GM06990 (cell line): ENCODE results near the gene PRSS53.
"Not testable (repeated sequence)": the region's sequence is repeated elsewhere in the genome, so short reads cannot be mapped to it uniquely, and the experiment has no call there.

ENCODE experiments used
- DNase-seq: peaks from one replicate; pipeline ENCODE4 v3.0.0-alpha.2; 2011; ENCODE audit not compliant: insufficient read length; ENCODE audit errors: extremely low read depth
- H3K27me3 ChIP-seq: replicated peaks from 2 replicates; pipeline ENCODE4 v1.6.0; 2011; ENCODE audit warnings: low read length; ENCODE audit not compliant: control insufficient read depth, insufficient read depth
- H3K36me3 ChIP-seq: 2 replicates; pipeline ENCODE4 v1.5.1; 2011; ENCODE audit warnings: low read length; ENCODE audit not compliant: control insufficient read depth, insufficient read depth
- H3K4me3 ChIP-seq: replicated peaks from 2 replicates; pipeline ENCODE4 v1.5.1; 2011; ENCODE audit warnings: low read depth, mild to moderate bottlenecking, control low read depth, low read length
- TF ChIP-seq, protein P1 (sequence below): IDR thresholded peaks from 2 replicates; pipeline ENCODE4 v1.5.1; 2011; ENCODE audit warnings: low read length, control low read depth, mild to moderate bottlenecking, inconsistent platforms; ENCODE audit not compliant: insufficient read depth, poor library complexity, severe bottlenecking

Gene PRSS53

DNA sequence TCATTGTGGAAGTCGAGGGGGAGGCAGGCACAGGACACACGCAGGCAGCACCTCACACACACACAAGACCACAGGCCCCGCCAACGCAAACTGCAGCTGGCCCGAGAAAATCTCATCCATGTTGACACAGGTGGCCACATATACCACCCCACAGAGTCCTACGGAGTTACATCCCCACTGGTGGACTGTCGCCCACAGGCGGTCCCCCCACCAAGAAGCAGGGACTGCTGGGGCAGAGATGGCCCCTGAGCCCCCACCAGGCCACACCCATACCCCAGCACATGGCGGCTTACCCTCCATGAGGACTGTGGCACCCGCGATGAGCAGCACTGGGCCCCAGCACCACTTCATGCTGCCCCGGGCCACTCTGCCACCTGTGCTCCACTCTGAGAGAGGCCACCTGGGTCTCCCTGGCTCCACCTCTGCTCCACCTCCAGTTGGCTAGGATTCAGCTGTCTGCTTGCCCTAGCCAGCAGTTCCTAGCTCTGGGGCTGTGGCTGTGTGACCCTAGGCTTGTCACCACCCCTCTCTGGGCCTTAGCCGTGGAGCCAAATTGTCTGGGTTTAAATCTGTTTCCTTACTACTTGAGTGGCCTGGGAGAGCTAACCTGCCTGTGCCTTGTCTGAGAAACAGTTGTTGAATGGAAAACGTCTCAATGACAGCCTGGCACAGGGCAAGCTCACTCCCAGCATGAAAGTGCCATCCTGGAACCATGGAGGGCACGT, at the start of gene PRSS53:
Gene PRSS53, minus strand, starts transcription at position 485 of the 725 bp plus-strand sequence. Its CDS starts 134 bp downstream, at position 351.
- no peak for DNase-seq
- H3K36me3 ChIP-seq, result peaks cover 17% of the 10 kb centered on the region
- H3K4me3 ChIP-seq, result no peak within 1 kb of the TSS
- TF ChIP-seq, protein P1, sequence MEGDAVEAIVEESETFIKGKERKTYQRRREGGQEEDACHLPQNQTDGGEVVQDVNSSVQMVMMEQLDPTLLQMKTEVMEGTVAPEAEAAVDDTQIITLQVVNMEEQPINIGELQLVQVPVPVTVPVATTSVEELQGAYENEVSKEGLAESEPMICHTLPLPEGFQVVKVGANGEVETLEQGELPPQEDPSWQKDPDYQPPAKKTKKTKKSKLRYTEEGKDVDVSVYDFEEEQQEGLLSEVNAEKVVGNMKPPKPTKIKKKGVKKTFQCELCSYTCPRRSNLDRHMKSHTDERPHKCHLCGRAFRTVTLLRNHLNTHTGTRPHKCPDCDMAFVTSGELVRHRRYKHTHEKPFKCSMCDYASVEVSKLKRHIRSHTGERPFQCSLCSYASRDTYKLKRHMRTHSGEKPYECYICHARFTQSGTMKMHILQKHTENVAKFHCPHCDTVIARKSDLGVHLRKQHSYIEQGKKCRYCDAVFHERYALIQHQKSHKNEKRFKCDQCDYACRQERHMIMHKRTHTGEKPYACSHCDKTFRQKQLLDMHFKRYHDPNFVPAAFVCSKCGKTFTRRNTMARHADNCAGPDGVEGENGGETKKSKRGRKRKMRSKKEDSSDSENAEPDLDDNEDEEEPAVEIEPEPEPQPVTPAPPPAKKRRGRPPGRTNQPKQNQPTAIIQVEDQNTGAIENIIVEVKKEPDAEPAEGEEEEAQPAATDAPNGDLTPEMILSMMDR, result no peak
- H3K27me3 ChIP-seq, result no peaks in the 10 kb centered on the region

DNA sequence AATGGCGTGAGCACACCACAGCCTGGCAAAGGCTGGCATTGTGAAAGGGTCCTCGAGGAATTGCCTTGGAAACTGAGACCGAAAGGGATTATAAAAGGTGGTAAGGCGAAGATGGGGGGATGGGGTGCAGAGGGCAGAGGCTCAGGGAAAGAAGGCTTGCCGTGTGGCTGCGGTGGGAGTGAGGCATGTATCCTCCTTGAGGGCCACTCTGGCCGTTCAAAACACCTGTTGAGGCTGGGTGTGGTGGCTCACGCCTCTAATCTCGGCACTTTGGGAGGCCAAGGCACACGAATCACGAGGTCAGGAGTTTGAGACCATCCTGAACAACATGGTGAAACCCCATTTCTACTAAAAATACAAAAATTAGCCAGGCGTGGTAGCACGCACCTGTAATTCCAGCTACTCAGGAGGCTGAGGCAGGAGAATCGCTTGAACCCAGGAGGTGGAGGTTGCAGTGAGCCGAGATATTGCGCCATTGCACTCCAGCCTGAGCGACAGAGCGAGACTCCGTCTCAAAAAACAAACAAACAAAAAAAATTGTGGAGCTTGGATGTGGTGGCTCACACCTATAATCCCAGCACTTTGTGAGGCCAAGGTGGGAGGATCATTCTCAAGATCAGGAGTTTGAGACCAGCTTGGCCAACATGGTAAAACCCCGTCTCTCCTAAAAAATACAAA, 48.2 kb upstream of the PRSS53 start:
- H3K4me3 ChIP-seq, H3K27me3 ChIP-seq, DNase-seq, H3K36me3 ChIP-seq: not testable (repeated sequence)

DNA sequence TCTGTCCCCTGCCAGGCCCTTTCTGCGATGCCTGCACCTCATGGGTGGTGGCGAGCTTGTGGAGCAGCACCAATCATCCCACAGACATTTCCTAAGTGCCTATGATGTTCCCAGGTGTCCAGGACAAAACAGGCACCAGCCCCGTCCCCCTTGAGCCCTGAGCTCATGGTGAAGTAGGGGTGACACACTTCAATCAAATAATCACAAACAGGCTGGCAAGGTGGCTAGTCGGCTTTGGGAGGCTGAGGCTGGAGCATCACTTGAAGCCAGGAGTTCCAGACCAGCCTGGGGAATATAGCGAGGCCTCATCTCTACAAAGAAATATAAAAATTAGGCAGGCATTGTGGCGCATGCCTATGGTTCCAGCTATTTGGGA, 47.5 kb upstream of the PRSS53 start:
- peaks cover 4% of the 10 kb centered on the region for H3K36me3 ChIP-seq
- no peak for DNase-seq
- TF ChIP-seq, protein P1, result no peak
- H3K4me3 ChIP-seq, result no peak overlapping the region
- H3K27me3 ChIP-seq, result no peaks in the 10 kb centered on the region

DNA sequence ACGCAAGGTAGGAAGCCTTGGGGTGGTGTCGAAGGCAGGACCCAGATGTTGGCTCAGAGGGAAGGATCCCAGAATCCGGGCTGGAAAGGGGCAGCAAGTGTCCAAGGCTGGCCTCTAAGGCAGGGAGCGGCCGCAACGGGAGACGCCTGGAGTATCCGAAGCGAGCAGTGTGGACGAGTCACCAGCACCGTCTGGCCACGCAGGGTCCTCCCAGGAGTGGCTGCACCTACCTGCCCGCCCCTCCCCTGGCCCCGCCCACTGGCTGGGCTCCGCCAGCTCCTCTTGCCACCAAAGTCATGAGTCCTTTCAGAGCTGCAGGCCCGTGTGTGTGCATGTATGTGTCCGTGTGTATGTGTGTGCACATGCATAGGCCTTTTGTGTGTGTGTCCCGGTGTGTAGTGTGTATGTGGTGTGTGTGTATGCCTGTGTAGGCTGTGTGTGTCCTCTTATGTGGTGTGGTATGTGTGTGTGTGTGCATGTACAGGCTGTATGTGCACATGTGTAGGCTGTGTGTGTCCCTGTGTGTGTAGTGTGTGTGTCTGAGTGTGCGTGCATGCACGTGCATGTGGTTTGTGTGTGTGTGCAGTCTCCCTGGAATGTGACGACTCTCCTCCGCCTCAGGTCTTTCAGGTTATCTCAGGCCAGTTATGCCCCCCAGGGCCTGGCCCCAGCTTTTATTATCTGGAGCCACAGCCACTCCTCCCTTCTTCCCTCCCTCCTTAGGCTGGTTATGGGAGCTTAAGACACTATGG, 47.0 kb upstream of the PRSS53 start, which contains the start of gene PRSS8:
Gene PRSS8, minus strand, starts transcription at position 193 of the 752 bp plus-strand sequence. CDS start 229 bp downstream, outside the sequence.
- Histone ChIP-seq H3K4me3 (no peak within 1 kb of the TSS), H3K36me3 (peaks cover 4% of the 10 kb centered on the region), H3K27me3 (no peaks in the 10 kb centered on the region)
- TF ChIP-seq, protein P1, result no peak
- no peak for DNase-seq

DNA sequence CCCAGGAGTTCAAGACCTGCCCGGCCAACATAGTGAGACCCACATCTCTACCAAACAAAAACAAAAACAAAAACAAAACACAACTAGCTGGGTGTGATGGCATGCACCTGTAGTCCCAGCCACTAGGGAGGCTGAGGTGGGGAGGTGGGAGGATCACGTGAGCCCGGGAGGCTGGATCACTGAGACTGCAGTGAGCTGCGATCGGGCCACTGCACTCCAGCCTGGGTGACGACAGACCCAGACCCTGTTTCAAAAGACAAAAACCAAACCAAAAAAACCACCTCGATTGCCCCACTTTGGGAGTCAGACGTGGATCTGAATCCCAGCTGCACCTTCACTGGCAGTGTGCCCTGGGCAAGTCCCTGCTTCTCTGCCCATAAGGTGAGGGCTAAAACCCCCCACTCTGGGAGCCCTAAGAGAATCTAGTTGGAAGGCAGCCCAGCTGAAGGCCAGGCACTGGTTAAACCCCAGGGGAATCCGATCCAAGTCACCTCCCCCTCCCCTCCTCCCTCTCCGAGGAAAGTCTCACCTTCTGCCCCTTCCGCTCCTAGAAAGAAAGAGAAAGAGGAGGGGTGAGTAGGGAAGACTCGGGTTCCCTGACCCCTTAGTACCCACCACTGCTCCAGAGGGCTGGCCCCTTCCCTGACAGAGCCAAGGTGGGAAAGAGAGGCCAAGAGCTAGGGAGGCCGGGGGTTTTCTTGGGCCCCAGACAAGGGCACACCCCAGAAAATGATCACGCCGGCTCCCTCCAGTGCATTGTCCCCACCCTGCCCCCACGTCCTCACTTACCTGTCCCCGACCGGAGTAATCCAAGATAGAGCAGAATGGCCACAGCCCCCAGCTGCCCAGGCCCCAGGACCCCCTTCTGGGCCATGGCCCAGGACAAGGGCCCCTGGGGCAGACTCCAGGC, 46.1 kb upstream of the PRSS53 start:
- H3K4me3 ChIP-seq, result no peak overlapping the region
- TF ChIP-seq, protein P1, result no peak
- H3K36me3 ChIP-seq, result peaks cover 4% of the 10 kb centered on the region
- no peak for DNase-seq
- H3K27me3 ChIP-seq, result no peaks in the 10 kb centered on the region
